GM19467 (cell line): ENCODE measurements around the gene ALOX5AP.
"Not testable (repeated sequence)": the region's sequence is repeated elsewhere in the genome, so short reads cannot be mapped to it uniquely, and the experiment has no call there.

Experiments used
- ATAC-seq: cut with Tn5 transposase; IDR thresholded peaks from one replicate; pipeline ENCODE4 v1.9.1; 2021; ENCODE audit warnings: mild to moderate bottlenecking, moderate library complexity; ENCODE audit not compliant: unreplicated experiment

ALOX5AP gene

DNA sequence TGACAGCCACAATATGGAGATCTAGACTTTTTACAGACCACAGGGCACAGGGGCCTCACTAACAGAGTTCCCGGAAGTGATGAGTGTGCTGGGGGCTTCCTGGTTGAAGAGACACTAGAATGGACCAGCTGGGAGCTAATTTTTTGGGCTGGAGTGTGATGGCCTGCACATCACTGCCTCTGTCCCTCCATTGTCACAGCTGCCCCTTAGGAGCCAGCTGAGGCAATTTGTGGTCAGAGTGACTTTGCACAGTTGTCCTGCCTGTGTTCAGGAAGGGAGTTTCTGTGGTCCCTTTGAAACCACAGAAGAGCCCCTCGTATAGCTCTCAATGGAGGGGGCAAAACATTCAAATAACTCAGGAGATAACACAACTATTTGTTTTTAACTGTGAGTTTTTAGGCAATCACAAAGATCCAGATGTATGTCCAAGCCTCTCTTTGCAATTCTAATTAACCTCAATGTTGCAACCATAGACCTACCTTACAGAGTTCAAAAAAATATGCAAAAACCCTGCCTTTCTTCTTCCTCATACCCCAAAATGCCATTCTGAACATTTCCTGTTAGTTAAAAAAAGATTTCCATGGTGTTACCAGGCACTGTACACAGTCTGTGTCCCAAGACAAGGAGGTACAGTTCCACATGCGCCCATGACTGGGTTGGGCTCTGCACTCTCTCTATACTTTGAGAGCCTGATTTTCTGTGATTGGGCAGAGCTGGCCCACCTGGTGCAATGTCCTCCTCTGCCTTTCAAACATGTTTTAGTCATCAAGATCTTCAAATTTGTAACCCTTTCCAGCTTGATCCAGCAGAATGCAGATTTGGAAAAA, 2.4 kb downstream of the ALOX5AP start:
- no peak for ATAC-seq

DNA sequence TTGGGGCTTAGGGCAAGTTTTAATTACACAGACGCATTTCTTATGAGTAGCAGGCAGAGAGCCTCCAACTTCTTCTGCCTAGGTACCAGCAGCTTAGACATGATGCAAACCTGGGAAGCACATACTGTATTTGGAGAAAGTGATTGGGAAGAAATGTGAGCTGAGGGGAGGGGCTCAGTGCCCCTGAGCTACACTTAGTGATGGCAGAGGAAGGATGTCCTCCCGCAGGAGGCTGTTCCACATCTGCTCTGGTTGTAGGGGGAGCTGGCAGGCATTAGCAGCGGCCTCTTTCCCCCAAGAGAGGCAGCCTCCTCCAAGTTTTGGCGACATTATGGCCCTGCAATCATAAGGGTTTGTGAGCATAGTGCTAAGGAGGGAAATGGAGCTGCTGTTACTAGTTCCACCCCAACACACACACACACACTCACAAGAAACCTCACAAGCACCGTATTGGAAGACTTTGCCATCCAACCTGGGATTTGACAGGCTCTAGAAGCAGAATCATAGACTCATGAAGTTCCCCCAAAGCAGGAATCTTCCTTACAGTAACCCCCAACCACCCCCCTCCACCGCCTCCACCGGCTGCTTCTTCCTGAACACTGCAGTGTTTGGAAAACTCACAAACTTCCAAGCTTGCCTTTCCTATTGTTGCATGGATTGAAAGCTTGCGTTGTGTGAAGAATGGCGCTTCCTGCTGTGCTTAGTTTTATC, 3.3 kb downstream of the ALOX5AP start:
- no peak for ATAC-seq

DNA sequence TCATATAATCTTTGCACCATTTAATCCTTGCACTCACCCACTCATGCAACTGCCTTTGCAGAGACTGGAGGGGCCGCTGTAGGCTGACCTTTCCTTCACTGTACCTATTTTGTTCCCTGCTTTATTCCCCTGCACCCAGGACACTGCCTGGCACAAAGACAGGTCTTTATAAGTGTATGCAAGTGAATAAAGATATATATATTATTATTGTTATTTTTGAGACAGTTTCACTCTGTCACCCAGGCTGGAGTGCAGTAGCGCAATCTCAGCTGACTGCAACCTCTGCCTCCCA, 3.8 kb downstream of the ALOX5AP start:
- ATAC-seq = no peak

DNA sequence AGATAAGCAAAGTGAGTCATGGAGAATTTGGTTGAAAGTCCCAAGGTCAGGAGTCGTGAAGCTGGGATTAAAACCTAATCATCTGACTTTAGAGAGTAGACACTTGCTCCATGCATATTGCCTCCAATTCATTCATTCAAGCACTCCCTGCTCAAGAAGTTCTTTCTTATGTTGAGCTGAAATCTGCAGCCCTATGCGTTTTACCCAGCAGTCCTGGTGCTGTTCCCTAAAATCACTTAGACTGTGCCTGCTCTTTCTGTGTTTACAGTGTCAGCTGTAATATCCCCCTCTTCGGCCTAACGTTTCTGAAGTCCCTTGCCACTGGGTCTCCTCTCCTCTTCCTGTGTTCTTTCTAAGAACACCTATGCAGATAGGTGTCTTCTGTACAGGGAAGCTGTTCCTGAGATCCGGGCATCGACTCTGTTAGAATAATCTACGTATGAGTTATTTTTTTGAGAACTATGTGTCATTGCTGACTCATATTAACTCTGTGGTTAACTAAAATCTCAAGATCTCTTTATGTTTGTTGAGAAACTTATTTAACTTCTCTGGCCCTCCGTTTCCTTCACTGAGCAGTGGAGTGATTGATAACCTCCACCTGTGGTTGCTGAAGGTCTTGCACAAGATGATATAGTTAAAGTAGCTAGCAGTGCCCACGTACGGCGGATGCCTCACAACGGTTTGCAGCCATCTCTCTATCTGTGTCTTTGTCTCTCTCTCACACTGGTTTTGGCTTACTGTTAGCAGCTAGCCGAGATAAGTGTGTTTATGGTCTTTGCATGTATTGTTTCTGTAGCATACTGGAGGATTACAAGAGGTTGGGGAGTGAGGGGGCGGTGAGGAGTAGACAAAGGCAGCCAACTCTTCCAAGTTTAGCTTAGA, 4.7 kb downstream of the ALOX5AP start:
- ATAC-seq = peak; percentile 36

DNA sequence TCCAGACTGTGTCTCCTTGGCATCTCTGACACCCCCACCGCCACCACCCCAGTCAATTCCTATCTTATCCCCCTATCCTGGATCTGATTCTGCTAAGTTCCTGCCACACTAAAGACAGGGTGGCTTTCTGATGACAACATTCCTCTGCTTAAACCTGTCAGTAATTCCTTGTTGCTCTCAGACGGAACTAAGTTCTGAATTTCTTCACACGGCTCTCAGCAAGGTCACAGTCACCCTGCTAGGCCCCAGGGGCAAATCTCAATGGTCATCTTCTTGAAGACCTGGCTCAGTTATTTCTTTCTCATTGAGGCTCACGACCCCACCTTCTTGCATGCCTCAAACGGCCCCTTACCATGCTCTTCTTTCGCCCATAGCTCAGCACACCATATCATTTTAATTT, 7.6 kb downstream of the ALOX5AP start:
- ATAC-seq = no peak

- ATAC-seq = no peak
These were observed 8.1 kb downstream of the ALOX5AP start for GRCh38 chr13:30743319-30744055.

DNA sequence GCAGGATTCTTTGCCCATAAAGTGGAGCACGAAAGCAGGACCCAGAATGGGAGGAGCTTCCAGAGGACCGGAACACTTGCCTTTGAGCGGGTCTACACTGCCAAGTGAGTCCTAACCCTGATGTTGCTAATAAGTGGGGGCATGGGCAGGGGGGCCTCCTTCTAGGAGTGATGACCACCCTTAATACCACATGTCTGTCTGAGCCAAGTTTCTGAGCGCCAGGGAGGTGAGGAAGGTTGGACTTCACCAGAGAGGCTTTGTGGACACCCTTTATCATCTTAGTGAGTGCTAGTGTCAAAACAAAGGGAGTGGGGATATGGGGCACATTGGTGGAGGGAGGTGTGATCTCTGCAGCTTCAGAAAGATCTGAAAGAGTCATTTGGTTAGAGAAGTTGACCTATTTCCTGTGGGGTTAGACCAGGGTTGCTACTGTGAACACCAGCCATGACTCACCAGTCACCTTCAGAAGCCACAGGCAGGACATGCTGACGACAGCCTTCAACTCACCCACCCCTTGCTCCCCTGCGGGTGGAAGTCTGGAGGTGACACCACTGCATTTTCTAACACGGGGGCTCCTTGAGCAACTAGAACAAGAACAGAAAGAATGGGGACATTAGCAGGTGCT, 8.8 kb downstream of the ALOX5AP start:
- peak; percentile 97 for ATAC-seq

GRCh38 chr13:30744681-30745077, 9.3 kb downstream of the ALOX5AP start:
- no peak for ATAC-seq

- no peak for ATAC-seq
These were observed 10.8 kb downstream of the ALOX5AP start for GRCh38 chr13:30745906-30746686.

GRCh38 chr13:30746791-30747190, 11.4 kb downstream of the ALOX5AP start:
- ATAC-seq = no peak

DNA sequence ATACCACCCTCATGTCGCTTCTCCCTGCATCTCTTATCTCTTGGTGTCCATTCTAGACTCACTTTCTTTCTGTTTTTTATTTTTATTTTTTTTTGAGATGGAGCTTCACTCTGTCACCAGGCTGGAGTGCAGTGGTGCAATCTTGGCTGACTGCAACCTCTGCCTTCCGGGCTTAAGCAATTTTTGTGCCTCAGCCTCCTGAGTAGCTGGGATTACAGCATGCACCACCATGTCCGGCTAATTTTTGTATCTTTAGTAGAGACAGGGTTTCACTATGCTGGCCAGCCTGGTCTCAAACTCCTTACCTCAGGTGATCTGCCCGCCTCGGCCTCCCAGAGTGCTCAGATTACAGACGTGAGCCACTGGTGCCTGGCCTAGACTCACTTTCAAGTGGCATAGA, 12.5 kb downstream of the ALOX5AP start:
- ATAC-seq = not testable (repeated sequence)

GRCh38 chr13:30748717-30749116, 13.4 kb downstream of the ALOX5AP start:
- no peak for ATAC-seq

DNA sequence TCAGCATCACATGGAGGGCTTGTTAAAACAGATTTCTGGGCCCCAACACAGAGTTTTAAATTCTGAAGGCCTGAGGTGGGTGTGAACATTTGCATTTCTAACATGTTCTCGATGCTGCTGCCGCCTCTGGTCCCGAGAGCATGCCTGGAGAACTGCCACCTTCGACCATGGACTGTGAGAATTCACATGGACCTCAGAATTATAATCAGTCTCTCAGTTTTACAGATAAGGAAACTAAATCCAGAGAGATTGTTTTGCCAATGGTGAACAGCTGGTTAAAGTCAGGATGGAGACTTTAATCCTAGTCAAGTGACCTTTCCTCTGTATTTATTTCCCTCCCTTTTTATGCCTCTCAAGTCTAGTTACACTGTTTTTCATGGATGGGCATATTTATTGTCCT, 14.7 kb downstream of the ALOX5AP start:
- ATAC-seq = no peak

DNA sequence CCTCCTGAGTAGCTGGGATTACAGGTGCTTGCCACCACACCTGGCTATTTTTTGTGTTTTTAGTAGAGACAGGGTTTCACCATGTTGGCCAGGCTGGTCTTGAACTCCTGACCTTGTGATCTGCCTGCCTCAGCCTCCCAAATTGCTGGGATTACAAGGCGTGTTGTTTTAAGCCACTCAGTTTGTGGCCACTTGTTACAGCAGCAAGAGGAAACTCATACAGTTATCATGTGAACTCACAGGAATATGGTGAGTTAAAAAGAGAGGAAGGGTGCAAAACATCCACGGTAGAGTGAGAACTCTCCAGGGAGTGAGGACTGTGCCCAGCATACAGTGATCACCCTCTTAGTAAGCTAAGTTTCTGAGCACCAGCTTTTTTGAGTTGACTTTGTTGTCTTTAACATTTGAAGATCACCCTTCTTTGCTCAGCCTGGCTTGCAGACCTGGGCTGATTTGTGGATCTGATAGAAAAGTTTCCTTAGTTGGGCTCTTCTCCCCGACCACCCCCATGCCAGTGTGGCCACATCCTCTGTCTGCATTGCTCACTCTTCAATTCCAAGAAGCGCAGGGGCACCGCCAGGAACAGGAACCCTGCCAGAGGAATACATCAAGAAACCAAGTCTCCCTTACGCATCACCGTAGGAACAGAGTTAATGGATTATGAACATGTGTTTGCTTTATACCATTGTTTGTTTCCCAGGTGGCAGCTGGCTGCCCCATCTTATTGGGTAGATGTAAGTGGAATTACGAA, 16.0 kb downstream of the ALOX5AP start:
- no peak for ATAC-seq

DNA sequence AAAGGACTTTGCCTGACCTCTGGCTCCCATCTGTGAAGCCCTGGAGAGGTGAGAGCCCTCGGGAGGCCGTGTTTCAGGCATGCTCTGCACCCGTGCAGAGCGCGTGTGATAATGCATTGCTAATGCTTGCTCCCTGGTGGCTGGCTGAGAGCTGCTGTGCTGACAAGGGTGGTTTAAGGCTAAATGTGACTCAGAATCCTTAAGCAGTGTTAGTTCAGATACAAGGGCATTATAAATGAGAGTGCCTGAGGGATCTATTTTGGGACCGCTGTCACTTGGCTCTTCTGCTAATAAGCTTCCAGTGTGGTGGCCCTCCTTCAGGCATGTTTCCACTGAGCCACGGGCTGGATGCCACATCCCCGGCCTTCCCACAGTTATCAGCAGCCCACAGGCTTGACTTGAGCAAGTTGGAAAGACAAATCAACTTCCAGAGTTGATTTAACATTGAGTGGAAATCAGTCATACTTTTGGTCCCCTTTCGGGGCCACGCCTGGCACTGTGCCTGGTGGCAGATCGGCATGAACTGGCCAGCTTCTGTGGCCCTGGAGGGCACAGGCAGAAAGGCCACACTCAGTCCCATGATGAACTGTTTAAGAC, 17.0 kb downstream of the ALOX5AP start:
- ATAC-seq = no peak

DNA sequence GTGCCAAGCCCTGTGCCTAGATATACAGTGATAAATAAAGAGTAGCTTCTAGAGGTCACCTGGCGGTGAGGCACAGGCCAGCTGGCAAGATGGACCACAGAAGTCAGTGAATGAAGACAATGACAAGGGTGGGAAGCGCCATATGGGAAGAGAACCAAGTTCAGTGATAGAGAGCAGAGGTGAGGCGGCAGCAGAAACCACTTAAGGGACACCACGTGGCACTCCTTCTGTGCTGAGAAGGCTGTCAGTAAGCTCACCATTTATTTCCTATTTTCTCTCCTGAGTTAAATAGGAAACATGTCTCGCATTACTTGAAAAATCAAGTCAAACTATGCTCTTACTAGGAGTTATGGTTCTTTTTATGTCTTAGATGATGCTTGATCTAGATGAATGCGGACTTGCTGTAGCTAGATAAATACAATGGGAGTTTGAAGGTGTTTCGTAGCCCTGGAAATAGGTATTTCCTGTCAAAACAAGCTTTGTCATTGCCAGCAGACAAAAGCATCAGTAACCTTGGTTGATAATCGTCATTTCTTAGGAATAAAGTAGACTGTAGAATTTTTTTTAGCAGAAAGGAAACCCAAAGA, 17.8 kb downstream of the ALOX5AP start:
- ATAC-seq = no peak

DNA sequence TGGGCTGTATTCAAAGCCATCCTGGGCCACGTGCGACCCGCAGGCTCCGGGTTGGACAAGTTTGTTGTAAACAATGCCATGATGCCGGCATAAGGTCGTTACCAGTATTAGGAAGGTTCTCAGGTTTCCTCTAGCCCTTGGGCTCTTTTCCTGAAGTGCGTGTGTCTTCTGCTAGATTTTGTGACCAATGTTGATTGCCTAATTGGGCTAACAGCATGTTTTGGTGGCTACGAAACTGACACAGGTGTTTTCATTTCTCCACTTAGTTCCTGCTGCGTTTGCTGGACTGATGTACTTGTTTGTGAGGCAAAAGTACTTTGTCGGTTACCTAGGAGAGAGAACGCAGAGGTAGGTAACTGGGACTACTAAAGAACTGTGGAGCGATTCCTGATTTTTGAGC, 20.3 kb downstream of the ALOX5AP start:
- no peak for ATAC-seq

GRCh38 chr13:30757026-30757742, 21.8 kb downstream of the ALOX5AP start:
- ATAC-seq = no peak
